Right lung (tissue), 10 donors: ENCODE data around the gene TTLL1. TPM values are rescaled to one million over a fixed set of nuclear protein-coding genes. Genes with fewer than 3 reads are reported as not detected.

Source experiments
- DNase-seq, 2 donors: peaks; one replicate each; pipeline ENCODE4 v3.0.0-alpha.2; 2013
- long read RNA-seq, 8 donors: transcript quantifications; one replicate each; lab custom pipeline, GENCODE V29; 2026
- polyA plus RNA-seq, 5 donors: library from polyadenylated mRNA; unstranded; fragments of 120-200 nt; gene quantifications; one replicate each; pipeline versions ENCODE4 v1.2.1 to v1.2.3, GENCODE V29; 2013; ENCODE audit warnings: inconsistent platforms in 1 of 5, low replicate concordance in 1 of 5; ENCODE audit not compliant: insufficient read length in 5 of 5, insufficient read depth in 1 of 5

Gene TTLL1
- polyA plus RNA-seq = 10 to 100 TPM; 14.0 to 18.9 (median 16.3) TPM
- long read RNA-seq, donor 1, transcript TTLL1-201 (11 exons, 1,645 nt) = major isoform, 7 of 7 reads
- long read RNA-seq, donor 1, partial matches to known transcripts = 0 of 7 reads
- long read RNA-seq, donor 1, other reads (novel, unspliced or antisense) = 0 of 7 reads
- long read RNA-seq, donor 2, transcript TTLL1-201 (11 exons, 1,645 nt) = major isoform, 5 of 5 reads
- long read RNA-seq, donor 2, partial matches to known transcripts = 0 of 5 reads
- long read RNA-seq, donor 2, other reads (novel, unspliced or antisense) = 0 of 5 reads
- long read RNA-seq, donor 3, transcript TTLL1-201 (11 exons, 1,645 nt) = major isoform, 7 of 7 reads
- long read RNA-seq, donor 3, partial matches to known transcripts = 0 of 7 reads
- long read RNA-seq, donor 3, other reads (novel, unspliced or antisense) = 0 of 7 reads
- long read RNA-seq, donor 4, partial matches to known transcripts = 0 of 3 reads
- long read RNA-seq, donor 4, other reads (novel, unspliced or antisense) = 0 of 3 reads
- long read RNA-seq, donor 5, partial matches to known transcripts = 0 of 4 reads
- long read RNA-seq, donor 5, other reads (novel, unspliced or antisense) = 0 of 4 reads
- long read RNA-seq, donor 6, partial matches to known transcripts = 0 of 2 reads
- long read RNA-seq, donor 6, other reads (novel, unspliced or antisense) = 0 of 2 reads
- long read RNA-seq, donor 7, transcript TTLL1-201 (11 exons, 1,645 nt) = major isoform, 6 of 6 reads
- long read RNA-seq, donor 7, partial matches to known transcripts = 0 of 6 reads
- long read RNA-seq, donor 7, other reads (novel, unspliced or antisense) = 0 of 6 reads
- long read RNA-seq, donor 8, partial matches to known transcripts = 0 of 2 reads
- long read RNA-seq, donor 8, other reads (novel, unspliced or antisense) = 0 of 2 reads

DNA sequence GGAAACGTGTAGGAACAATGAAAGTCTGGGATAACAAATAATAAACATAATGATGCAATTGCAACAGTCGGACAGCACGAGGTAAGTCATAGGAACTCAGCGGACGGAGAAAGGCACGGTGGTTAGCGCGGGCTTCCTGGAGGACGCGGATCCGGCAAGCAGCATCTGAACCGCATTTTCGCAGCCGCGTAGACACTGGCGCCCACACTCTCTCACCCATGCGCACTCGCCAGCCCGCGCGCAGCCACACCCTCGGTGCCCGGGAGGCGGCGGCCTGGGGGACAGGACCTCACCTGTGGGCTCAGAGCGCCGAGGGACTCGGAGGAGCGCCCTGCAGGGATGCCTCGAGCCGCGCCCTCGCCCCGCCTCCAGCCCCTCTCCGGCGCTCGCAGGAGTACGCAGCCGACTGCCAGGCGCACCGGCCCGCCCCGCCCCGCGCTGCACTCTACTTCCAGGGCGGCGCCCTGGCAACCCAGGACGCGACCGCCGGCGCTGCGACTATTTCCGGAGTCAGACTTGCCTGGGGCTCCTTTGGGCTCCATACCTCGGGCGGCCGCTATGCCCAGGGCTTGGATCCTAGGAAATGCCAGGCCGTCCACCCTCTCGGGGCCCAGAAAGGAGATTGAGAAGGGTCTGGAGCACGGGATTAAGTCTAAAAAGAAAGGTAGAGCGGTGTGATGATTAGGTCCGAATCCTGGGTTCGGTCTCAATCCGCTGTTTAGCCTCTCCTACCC, at the start of gene TTLL1:
Gene TTLL1 (minus strand): TSS at position 408 of the 734 bp plus-strand sequence. CDS start 13,805 bp downstream, outside the sequence.
- DNase-seq = peak; percentile 77 to 83

GRCh38 chr22:43136801-43137200, 47.6 kb upstream of the TTLL1 start:
- DNase-seq = no peak

DNA sequence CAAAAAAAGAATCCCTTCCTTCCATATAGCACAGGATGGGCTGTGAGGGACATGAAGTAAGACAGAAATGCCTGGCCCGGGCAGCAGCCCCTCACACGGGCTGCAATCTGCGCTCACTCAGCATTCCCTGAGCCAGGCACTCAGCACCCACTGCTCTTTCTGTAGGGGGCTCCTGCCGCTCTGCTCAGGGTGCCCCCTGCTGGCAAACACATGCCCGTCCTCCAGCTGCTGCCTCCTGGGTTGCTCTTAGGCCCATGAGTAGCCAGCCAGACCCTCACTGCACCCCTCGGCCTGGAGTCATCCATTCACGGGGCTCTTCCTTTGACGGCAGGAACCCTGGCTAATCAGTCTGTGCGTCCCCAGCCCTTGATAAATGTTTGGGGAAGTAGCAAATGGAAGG, 47.1 kb upstream of the TTLL1 start:
- no peak for DNase-seq

- no peak for DNase-seq
Measured at GRCh38 chr22:43135565-43135964, 46.4 kb upstream of the TTLL1 start.

- DNase-seq = no peak
Measured at GRCh38 chr22:43134553-43134952, 45.4 kb upstream of the TTLL1 start.

DNA sequence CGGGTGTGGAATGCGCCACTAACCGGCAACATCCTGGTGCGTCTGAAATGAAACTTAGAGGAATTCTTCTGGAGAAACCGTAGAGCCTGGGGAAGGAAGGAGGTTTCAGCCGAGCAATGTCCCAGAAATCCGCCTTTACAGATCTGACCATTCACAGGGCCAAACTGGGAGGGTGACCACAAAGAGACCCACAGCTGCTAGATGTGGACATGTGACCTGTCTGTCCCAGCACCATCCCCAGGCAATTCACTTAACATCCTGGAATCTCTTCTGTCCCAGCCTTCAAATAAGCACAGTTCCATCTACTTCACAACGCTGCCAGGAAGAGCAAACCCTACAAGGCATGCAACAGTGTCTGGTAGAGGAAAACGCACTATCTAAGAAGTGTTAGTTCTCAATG, 44.2 kb upstream of the TTLL1 start:
- no peak for DNase-seq

- no peak for DNase-seq
Measured at GRCh38 chr22:43131773-43132501, 42.7 kb upstream of the TTLL1 start.

GRCh38 chr22:43129426-43130425, 40.5 kb upstream of the TTLL1 start:
- DNase-seq = no peak

- no peak for DNase-seq
Measured at GRCh38 chr22:43128928-43129424, 39.8 kb upstream of the TTLL1 start.

DNA sequence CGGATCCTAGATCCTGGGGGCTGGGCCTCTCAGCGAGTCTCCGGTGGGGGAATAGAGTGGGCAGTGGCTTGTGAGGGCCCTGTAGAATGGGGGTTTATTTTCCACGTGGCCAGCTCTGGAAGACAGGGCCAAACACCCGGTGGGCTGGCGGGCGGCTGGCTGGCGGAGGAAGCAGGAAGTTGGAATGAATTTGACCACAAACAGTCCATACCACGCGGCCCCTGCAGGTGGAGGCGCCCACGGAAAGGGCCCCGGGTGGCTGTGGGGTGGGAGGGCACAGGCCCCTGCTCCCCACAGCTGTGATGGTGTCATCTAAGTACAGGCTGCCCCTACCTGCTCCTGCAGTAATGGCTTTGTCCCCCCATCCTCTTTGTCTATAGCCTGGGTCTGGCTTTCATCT, 38.9 kb upstream of the TTLL1 start:
- no peak for DNase-seq

GRCh38 chr22:43127166-43127908, 38.1 kb upstream of the TTLL1 start:
- DNase-seq = no peak

GRCh38 chr22:43126501-43127165, 37.4 kb upstream of the TTLL1 start:
- no peak for DNase-seq

GRCh38 chr22:43118953-43119458, 29.8 kb upstream of the TTLL1 start:
- no peak for DNase-seq

GRCh38 chr22:43118024-43118849, 29.0 kb upstream of the TTLL1 start:
- no peak for DNase-seq

GRCh38 chr22:43116932-43117331, 27.7 kb upstream of the TTLL1 start:
- no peak for DNase-seq

DNA sequence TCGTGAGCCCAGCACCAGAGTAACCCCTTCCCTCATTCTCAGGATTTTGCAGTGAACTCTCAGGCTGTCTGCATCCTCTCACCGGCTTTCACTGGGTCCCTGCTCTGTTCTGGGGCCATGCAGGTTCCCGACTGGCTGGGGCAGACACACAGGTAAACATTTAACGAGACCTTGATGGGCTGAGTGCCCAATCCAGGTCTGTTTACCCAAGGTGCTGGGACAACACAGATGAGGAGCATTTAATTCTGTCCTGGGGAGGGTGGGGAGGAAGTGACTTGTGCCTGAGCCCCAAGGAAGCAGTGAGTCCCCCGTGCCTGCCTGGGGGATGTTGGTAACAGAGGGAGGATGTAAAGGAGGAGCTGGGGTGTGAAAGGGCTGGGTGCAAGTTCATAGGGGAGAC, 25.8 kb upstream of the TTLL1 start:
- DNase-seq = peak in 1 of 2 donors; percentile 19
